GM18519 (cell line): ENCODE measurements around the gene AKAP7.

Experiments used
- ATAC-seq: cut with Tn5 transposase; IDR thresholded peaks from one replicate; pipeline ENCODE4 v1.9.1; 2021; ENCODE audit warnings: mild to moderate bottlenecking, moderate library complexity; ENCODE audit not compliant: unreplicated experiment, low FRiP score

The AKAP7 gene

GRCh38 chr6:131132360-131132759, 2.9 kb upstream of the AKAP7 start:
- no peak for ATAC-seq

DNA sequence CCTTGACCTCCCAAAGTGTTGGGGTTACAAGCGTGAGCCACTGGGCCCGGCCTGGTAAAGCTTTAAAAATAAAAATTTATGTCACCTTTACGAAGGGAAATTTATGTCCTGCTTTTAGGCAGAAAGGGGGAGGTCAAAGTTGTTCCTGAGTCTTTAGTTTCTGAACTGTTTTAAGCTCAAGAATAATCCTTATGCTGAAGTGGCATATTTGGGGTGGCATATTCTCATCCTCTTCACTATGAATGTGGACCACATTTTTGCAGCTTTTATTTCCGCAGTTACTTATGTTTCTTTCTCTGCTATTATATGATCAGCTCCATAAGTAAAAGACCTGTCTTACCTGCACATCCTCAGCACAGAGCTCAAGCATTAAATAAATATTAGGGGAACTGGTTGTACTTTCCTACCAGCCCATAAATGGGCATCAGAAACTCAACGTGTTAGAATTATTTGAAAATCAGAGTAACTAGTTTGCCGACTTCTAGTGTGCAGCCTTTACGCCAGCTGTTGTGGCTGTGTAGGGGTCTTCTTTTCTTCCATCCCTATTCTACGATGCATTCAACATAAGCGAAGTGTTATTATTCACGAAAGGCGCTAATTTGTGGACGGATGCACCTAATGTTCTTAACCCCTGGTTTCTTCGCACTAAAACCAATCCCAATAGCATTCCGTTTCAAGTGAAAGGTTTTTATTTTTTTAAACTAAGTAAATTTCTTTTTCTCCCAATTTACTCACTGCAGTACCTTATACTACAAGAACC, 867 bp upstream of the AKAP7 start:
- no peak for ATAC-seq

GRCh38 chr6:131134980-131135243, 355 bp upstream of the AKAP7 start:
- ATAC-seq: no peak

- ATAC-seq: peak; percentile 6
Measured at GRCh38 chr6:131136021-131136786, 937 bp downstream of the AKAP7 start.

DNA sequence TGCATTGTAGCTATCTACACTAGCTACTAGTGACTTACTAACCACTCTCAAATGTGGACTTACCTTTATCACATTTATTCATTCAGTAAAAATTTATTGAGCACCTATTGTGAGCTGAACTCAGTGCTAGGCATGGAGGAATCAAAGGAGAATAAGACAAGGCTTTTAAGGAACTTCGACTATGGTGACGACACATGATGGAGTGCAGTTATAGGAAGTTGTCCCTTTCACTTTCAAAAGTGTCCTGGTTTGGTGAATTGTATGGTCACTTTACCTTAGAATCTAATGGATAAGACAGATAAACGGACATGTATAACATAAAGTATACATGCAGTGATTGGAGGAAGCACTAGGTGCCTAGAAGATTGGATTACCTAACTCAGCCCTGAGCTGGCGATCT, 4.3 kb downstream of the AKAP7 start:
- ATAC-seq: no peak

- ATAC-seq: no peak
Measured at GRCh38 chr6:131143319-131143718, 8.1 kb downstream of the AKAP7 start.

GRCh38 chr6:131146865-131147264, 11.6 kb downstream of the AKAP7 start:
- ATAC-seq: no peak

GRCh38 chr6:131156411-131156810, 21.1 kb downstream of the AKAP7 start:
- no peak for ATAC-seq

GRCh38 chr6:131159578-131159977, 24.3 kb downstream of the AKAP7 start:
- ATAC-seq: no peak

DNA sequence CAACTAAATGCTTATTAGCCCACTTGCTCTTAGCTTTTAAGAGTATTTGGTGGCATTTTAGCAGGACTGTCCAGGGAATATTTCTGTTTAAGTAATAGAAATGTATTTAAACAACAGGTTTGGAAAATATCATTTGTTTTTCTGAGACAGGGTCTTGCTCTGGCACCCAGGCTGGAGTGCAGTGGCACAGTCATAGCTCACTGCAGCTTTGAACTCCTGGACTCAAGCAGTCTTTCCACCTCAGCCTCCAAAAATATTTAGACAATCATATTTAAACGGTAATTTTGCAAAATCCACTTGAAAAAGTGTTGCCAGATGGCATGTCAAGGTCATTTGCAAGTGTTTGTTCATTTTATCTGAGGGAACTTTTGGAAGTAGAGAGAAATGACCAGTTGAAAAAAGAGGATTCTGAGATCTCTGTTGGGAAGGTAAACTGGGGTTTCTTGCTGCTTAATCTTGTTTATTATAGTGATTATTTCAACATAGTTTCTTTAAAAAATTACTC, 25.0 kb downstream of the AKAP7 start:
- no peak for ATAC-seq

DNA sequence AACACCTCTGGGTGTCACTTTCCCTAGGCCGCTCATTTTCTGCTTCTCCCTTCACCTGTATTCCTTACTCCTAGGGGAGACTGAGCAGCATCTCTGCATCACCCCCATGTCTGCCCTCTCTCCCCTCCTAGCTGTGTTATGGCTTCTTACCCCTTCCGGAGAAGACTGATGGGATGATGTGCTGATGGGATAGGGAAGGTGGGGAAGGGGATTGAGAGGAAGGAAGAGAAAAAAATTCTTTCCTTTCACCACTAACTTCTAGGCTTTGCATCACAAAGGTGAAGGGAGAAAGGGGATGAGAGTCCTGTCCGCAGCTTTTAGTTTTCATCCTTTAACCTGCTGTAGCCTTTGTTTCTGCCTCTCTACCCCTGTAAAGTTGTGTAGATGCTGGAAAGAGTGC, 26.7 kb downstream of the AKAP7 start:
- no peak for ATAC-seq

GRCh38 chr6:131163886-131164285, 28.6 kb downstream of the AKAP7 start:
- ATAC-seq: no peak

GRCh38 chr6:131164506-131164905, 29.2 kb downstream of the AKAP7 start:
- no peak for ATAC-seq

- ATAC-seq: no peak
Measured at GRCh38 chr6:131167773-131168172, 32.5 kb downstream of the AKAP7 start.

DNA sequence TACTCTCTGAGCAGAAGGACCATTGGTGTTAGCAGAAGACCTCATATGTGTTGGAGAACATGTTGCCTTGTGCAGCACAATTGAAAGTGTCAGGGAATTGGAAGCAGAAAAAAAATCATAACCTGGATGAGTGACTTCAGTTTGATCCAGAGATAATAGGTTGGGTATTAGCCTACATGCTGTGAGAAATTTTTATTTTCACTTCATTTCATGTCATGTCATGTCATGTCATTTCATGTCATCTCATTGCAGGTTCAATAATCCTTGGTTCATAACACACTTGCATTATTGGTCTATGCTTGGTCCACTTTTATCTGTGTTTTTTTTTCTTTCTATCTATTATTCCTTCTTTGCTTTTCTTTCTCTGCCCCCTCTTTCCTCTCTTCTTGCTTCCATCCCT, 34.3 kb downstream of the AKAP7 start:
- ATAC-seq: no peak

DNA sequence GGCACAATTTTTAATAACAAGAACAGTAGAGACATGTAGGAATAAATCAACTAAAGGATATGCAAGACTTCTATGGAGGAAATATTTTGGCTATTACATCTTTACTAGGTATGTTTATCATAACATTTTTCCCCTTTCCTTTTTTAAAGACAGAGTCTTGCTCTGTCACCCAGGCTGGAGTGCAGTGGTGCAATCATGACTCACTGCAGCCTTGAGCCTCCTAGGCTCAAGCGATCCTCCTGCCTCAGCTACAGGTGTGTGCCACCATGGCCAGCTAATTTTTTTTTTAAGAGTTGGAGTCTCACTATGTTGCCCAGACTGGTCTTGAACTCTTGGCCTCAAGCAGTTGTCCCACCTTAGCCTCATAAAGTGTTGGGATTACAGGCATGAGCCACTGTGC, 37.0 kb downstream of the AKAP7 start:
- no peak for ATAC-seq

DNA sequence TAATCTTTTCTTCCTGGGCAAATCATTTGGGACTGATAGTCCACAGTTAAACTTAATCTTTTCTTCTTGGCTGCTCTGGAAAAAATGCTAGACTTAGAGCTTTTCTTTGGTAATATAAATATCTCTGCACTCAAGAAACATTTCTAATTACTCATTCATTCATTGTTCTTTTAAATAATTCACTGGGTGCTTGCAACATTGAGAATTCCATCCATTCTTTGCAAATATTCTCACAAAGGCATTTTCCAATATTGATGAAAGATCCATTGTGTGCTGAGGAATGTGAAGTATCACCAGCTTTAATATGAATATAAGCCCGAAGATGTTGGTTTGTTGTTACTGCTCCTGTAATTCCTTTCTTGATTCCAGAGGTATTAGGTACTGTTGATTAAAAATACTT, 38.4 kb downstream of the AKAP7 start:
- ATAC-seq: no peak

DNA sequence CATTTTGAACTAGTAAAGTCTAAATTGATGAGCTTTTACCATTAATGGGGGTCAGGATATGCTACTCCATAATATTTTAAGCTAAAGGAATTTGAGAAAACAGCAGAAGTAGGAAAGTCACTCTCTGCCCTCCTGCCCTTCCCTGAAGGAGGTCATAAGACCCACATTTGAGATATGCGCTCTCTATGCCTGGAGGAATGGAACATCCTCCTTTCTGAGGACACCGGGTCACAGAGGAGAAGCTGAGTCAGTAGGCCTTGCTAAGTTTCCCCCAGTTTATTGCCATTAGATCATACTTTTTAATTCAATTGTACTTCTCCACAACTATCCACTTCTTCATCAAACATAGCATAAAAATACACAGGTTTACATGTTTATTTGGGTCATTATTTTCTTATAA, 40.3 kb downstream of the AKAP7 start:
- no peak for ATAC-seq

GRCh38 chr6:131177996-131178395, 42.7 kb downstream of the AKAP7 start:
- no peak for ATAC-seq

DNA sequence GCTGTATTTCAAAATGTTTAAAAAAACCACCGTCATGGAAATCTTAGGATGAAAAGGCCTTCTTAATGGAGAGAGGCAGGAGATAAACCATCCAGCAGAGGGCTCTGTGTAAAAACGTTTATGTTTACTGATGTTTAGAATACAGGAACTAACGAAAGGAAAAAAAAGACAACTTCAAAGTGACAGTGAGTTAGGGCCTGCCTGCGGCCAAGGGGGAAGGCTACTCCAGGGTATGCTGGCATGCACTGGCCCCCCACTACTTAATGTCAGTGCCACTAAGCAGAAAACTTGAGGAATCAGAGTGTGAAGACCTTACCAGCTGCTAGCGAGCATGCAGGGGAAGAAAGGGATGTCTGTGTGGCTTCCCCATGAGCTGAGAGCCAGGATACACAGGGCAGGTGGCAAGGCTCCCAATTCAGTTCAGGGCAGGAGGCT, 47.7 kb downstream of the AKAP7 start:
- ATAC-seq: peak; percentile 47

DNA sequence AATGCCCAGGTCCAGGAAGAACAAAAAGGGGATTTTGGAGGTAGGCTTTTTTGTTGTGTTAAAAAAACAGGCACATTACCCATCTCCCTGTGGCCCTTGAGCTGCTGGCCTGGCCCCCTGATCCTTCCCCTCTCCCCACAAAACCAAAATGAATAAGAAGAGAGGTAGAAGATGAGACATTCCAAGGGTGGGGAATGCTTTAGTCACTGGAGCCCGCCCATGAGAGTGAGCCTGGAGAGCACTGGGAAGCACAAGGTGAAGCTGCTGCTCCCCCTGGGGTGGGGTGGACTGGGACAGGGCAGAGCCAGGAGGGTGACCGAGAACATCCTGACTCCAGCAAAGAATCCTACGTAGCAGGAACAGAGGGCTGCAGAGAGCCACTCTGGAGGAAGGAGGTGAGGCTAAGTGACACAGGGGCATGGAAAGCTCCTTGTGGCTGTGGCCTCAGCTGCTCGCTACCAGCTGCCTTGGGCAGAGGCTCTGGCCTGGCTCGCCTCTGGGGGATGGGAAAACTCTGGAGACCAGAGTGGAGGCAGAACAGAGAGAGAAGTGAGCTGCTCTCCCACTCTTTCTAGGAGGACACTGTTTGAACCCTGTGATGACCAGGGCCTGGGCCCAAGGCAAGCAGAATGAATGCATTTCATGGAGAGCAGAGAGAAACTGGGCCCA, 48.3 kb downstream of the AKAP7 start:
- no peak for ATAC-seq

DNA sequence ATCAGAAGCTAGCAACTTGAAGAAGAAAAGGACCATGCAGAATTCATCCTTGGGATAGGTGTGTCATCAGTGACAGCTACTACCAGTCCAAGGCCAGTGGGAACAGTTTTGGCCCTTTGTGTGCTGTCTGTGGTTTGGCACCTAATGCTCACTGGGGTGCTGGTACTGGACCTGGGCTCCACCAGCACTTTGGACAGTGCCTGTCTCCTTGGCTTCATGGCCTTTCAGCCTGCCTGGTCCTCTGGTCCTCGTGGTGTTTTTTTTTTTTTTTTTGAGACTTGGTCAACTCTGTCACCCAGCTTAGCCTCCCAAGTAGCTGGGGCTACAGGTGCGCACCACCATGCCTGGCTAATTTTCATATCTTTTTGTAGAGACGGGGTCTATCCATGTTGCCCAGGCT, 56.3 kb downstream of the AKAP7 start:
- ATAC-seq: no peak
